HEK293 (cell line): ENCODE measurements around the gene PAX6.
A peak's percentile ranks its signal among the peaks of the same experiment; 100 is the strongest.

Source experiments
- CTCF ChIA-PET: fragments of 350-600 bp; formaldehyde crosslinking; extraction: SDS; loops from one replicate; lab custom pipeline; 2021; ENCODE audit warnings: antibody characterized with exemption; lab: Yijun Ruan, JAX
- POLR2A ChIA-PET: fragments of 300-600 bp; formaldehyde crosslinking; extraction: SDS; loops from one replicate; lab custom pipeline; 2020; ENCODE audit warnings: antibody characterized with exemption, inconsistent platforms; lab: Yijun Ruan, JAX
- H3K27ac ChIP-seq: fragments of 200-500 bp; sonication (Bioruptor generic); 2 replicates; pipeline ENCODE4 v1.5.1; 2014; ENCODE audit warnings: low read depth, low read length, control low read depth, inconsistent platforms; ENCODE audit errors: extremely low read depth
- H3K36me3 ChIP-seq, 2 experiments: fragments of 200-500 bp in 1 of 2; sonication (Bioruptor generic) in 1 of 2; 1 replicate in 1 of 2; 2 replicates in 1 of 2; pipeline ENCODE4 v1.5.1; 2014 to 2017; ENCODE audit warnings: inconsistent platforms in 2 of 2, low read length in 2 of 2; ENCODE audit not compliant: control insufficient read depth in 2 of 2, insufficient read depth in 1 of 2
- H3K4me1 ChIP-seq: fragments of 200-500 bp; sonication (Bioruptor generic); 2 replicates; pipeline ENCODE4 v1.5.1; 2014; ENCODE audit warnings: mild to moderate bottlenecking, low read length, inconsistent platforms; ENCODE audit not compliant: control insufficient read depth, insufficient read depth
- H3K4me3 ChIP-seq: 2 replicates; pipeline ENCODE4 v1.5.1; 2011; ENCODE audit warnings: low read depth, mild to moderate bottlenecking, control low read depth, low read length, moderate library complexity
- H3K9me3 ChIP-seq: fragments of 200-500 bp; sonication (Bioruptor generic); 2 replicates; pipeline ENCODE4 v1.5.1; 2014; ENCODE audit warnings: low read depth, low read length, inconsistent platforms; ENCODE audit not compliant: control insufficient read depth, insufficient read depth
- FEZF1 ChIP-seq: fragments of 450-650 bp; formaldehyde crosslinking; IDR thresholded peaks from 2 replicates; pipeline ENCODE4 v1.5.1; 2016; ENCODE audit warnings: missing biosample characterization, missing genetic modification characterization
- MZF1 ChIP-seq: fragments of 450-650 bp; formaldehyde crosslinking; IDR thresholded peaks from 2 replicates; pipeline ENCODE4 v1.5.1; 2017; ENCODE audit warnings: missing biosample characterization, missing genetic modification characterization, borderline replicate concordance
- SCRT1 ChIP-seq: fragments of 450-650 bp; formaldehyde crosslinking; IDR thresholded peaks from 2 replicates; pipeline ENCODE4 v1.5.1; 2016; ENCODE audit warnings: missing biosample characterization, missing genetic modification characterization, borderline replicate concordance
- SCRT2 ChIP-seq: fragments of 450-650 bp; formaldehyde crosslinking; IDR thresholded peaks from 2 replicates; pipeline ENCODE4 v1.5.1; 2016; ENCODE audit warnings: missing biosample characterization, missing genetic modification characterization
- TCF7L2 ChIP-seq: IDR thresholded peaks from 2 replicates; pipeline ENCODE4 v1.6.1; 2011; ENCODE audit warnings: low read depth, mild to moderate bottlenecking, inconsistent platforms, low read length, moderate library complexity, borderline replicate concordance
- ZNF175 ChIP-seq: fragments of 450-650 bp; formaldehyde crosslinking; IDR thresholded peaks from 2 replicates; pipeline ENCODE4 v1.5.1; 2016; ENCODE audit warnings: missing biosample characterization, missing genetic modification characterization
- ZNF248 ChIP-seq: fragments of 450-650 bp; formaldehyde crosslinking; IDR thresholded peaks from 2 replicates; pipeline ENCODE4 v1.5.1; 2017; ENCODE audit warnings: missing biosample characterization, missing genetic modification characterization
- ZNF335 ChIP-seq: fragments of 450-650 bp; formaldehyde crosslinking; conservative IDR thresholded peaks from 2 replicates; pipeline ENCODE4 v1.5.1; 2016; ENCODE audit warnings: missing biosample characterization, missing genetic modification characterization
- ZNF398 ChIP-seq: fragments of 450-650 bp; formaldehyde crosslinking; IDR thresholded peaks from 2 replicates; pipeline ENCODE4 v1.5.1; 2017; ENCODE audit warnings: missing biosample characterization, missing genetic modification characterization
- ZNF404 ChIP-seq: fragments of 450-650 bp; formaldehyde crosslinking; IDR thresholded peaks from 2 replicates; pipeline ENCODE4 v1.5.1; 2017; ENCODE audit warnings: missing biosample characterization, missing genetic modification characterization
- ZNF449 ChIP-seq: fragments of 450-650 bp; formaldehyde crosslinking; IDR thresholded peaks from 2 replicates; pipeline ENCODE4 v1.5.1; 2017; ENCODE audit warnings: missing biosample characterization, mild to moderate bottlenecking, missing genetic modification characterization, moderate library complexity
- ZNF518A ChIP-seq: fragments of 450-650 bp; formaldehyde crosslinking; conservative IDR thresholded peaks from 2 replicates; pipeline ENCODE4 v1.5.1; 2016; ENCODE audit warnings: low read depth, missing biosample characterization, missing genetic modification characterization
- ZNF560 ChIP-seq: fragments of 450-650 bp; formaldehyde crosslinking; IDR thresholded peaks from 2 replicates; pipeline ENCODE4 v1.5.1; 2017; ENCODE audit warnings: missing biosample characterization, missing genetic modification characterization, borderline replicate concordance
- ZNF621 ChIP-seq: fragments of 450-650 bp; formaldehyde crosslinking; IDR thresholded peaks from 2 replicates; pipeline ENCODE4 v1.5.1; 2017; ENCODE audit warnings: missing biosample characterization, missing genetic modification characterization
- ZNF626 ChIP-seq: fragments of 450-650 bp; sonication (Bioruptor Pico); formaldehyde crosslinking; IDR thresholded peaks from 2 replicates; pipeline ENCODE4 v1.5.1; 2018; ENCODE audit warnings: missing biosample characterization, missing genetic modification characterization, inconsistent platforms
- ZNF654 ChIP-seq: fragments of 450-650 bp; formaldehyde crosslinking; IDR thresholded peaks from 2 replicates; pipeline ENCODE4 v1.5.1; 2016; ENCODE audit warnings: low read depth, missing biosample characterization, missing genetic modification characterization
- ZNF785 ChIP-seq: fragments of 450-650 bp; formaldehyde crosslinking; IDR thresholded peaks from 2 replicates; pipeline ENCODE4 v1.5.1; 2016; ENCODE audit warnings: missing biosample characterization, missing genetic modification characterization
- ZSCAN16 ChIP-seq: fragments of 450-650 bp; formaldehyde crosslinking; IDR thresholded peaks from 2 replicates; pipeline ENCODE4 v1.5.1; 2016; ENCODE audit warnings: missing biosample characterization, missing genetic modification characterization
- ZXDB ChIP-seq: fragments of 450-650 bp; formaldehyde crosslinking; IDR thresholded peaks from 2 replicates; pipeline ENCODE4 v1.5.1; 2016; ENCODE audit warnings: missing biosample characterization, missing genetic modification characterization

The PAX6 gene

GRCh38 chr11:31790649-31791048 is 20.5 kb downstream of the PAX6 start:
- 0 out of 2 replicates have a peak, but pooled peaks have one; percentile 43 for TF ChIP-seq SCRT1 (tag by site-specific recombination)
- TF ChIP-seq SCRT2, result peak; percentile 43; the same call in 1 of the 2 replicates
- TF ChIP-seq ZNF621 (tag by site-specific recombination), result no peak
- TF ChIP-seq, all 188 proteins: peak for 2
- POLR2A ChIA-PET, result interaction anchor here (1.7 kb wide), 1 partner anchor 20 kb away, joined by 4 read pairs; no protein-coding TSS in a partner anchor
- no peaks in the 10 kb centered on the region for H3K9me3 ChIP-seq
- H3K36me3 ChIP-seq, result peaks cover 13 to 80% of the 10 kb centered on the region in 2 experiments
- H3K4me1 ChIP-seq, result no peaks in the 10 kb centered on the region
- no peak overlapping the region for H3K4me3 ChIP-seq
- no peak overlapping the region for H3K27ac ChIP-seq
- CTCF ChIA-PET, result interaction anchor here (1.6 kb wide), 1 partner anchor 168 kb away, joined by 4 read pairs; no protein-coding TSS in a partner anchor

GRCh38 chr11:31788085-31788484 is 23.0 kb downstream of the PAX6 start:
- H3K4me3 ChIP-seq, result no peak overlapping the region
- no peak for TF ChIP-seq TCF7L2
- TF ChIP-seq, all 188 proteins: peak for 0
- Histone ChIP-seq H3K27ac (no peak overlapping the region), H3K36me3 (peaks cover 8 to 57% of the 10 kb centered on the region in 2 experiments), H3K4me1 (no peaks in the 10 kb centered on the region), H3K9me3 (no peaks in the 10 kb centered on the region)
- POLR2A ChIA-PET, result no interaction called here
- CTCF ChIA-PET, result interaction anchor here (0.7 kb wide), 1 partner anchor 11 kb away, joined by 3 read pairs; no protein-coding TSS in a partner anchor

- Histone ChIP-seq H3K4me1 (no peaks in the 10 kb centered on the region), H3K4me3 (no peak overlapping the region), H3K9me3 (no peaks in the 10 kb centered on the region), H3K27ac (no peak overlapping the region), H3K36me3 (peaks cover 8 to 48% of the 10 kb centered on the region in 2 experiments)
- TF ChIP-seq FEZF1 (tag by site-specific recombination), result no peak
- no peak for TF ChIP-seq ZNF449 (tag by site-specific recombination)
- TF ChIP-seq ZNF404 (tag by site-specific recombination), result no peak
- no peak for TF ChIP-seq ZNF518A
- no peak for TF ChIP-seq MZF1 (tag by site-specific recombination)
- TF ChIP-seq ZNF654, result no peak
- no peak for TF ChIP-seq ZXDB (tag by site-specific recombination)
- no peak for TF ChIP-seq ZNF398
- TF ChIP-seq ZSCAN16 (tag by site-specific recombination), result no peak
- no peak for TF ChIP-seq ZNF785 (tag by site-specific recombination)
- TF ChIP-seq ZNF175 (tag by site-specific recombination), result no peak
- TF ChIP-seq ZNF335 (tag by site-specific recombination), result no peak
- no peak for TF ChIP-seq ZNF626 (tag by site-specific recombination)
- TF ChIP-seq ZNF560 (tag by site-specific recombination), result no peak
- TF ChIP-seq ZNF248 (tag by site-specific recombination), result no peak
- POLR2A ChIA-PET, result interaction anchor here (0.6 kb wide), 1 partner anchor 15 kb away, joined by 3 read pairs; no protein-coding TSS in a partner anchor
- CTCF ChIA-PET, result interaction anchor here (0.6 kb wide), 1 partner anchor 144 kb away, joined by 3 read pairs; no protein-coding TSS in a partner anchor
Observed at GRCh38 chr11:31786996-31787685, 24.0 kb downstream of the PAX6 start.
